ENCODE measurements around the gene MATN1.

MATN1 gene

GRCh38 chr1:30663596-30664091, 59.7 kb downstream of the MATN1 start:
- DNase-seq (ENCODE audit: low read depth in 1 of 2, low spot score in 1 of 2) = no peak

GRCh38 chr1:30662291-30662840, 61.0 kb downstream of the MATN1 start:
- no peak for DNase-seq (ENCODE audit: low read depth in 1 of 2, low spot score in 1 of 2)

- no peak for DNase-seq (ENCODE audit: low read depth in 1 of 2, low spot score in 1 of 2)
These were observed 62.1 kb downstream of the MATN1 start for GRCh38 chr1:30661311-30661710.
